H1 (cell line): ENCODE measurements around the gene INHBA. TPM values are rescaled to one million over a fixed set of nuclear protein-coding genes. Genes with fewer than 3 reads are reported as not detected.

ENCODE experiments used
- CTCF ChIP-seq, 3 experiments: IDR thresholded peaks; 1 replicate in 2 of 3; 2 replicates in 1 of 3; pipeline versions ENCODE4 v1.5.1 to v1.6.1; 2011; ENCODE audit warnings: low read length in 3 of 3, mild to moderate bottlenecking in 3 of 3, inconsistent platforms in 2 of 3, low read depth in 1 of 3, moderate library complexity in 1 of 3; ENCODE audit not compliant: insufficient read depth in 1 of 3; ENCODE audit errors: control extremely low read depth in 1 of 3
- NRF1 ChIP-seq: IDR thresholded peaks from 2 replicates; pipeline ENCODE4 v1.6.1; 2011; ENCODE audit warnings: mild to moderate bottlenecking, low read depth, low read length, improper control_type of control experiment
- polyA plus RNA-seq, 7 experiments: library from polyadenylated mRNA; depleted of rRNA in 3 of 7; stranded (reverse) in 5 of 7; unstranded in 2 of 7; fragments of >200 nt in 5 of 7; fragments of 200-250 nt in 2 of 7; gene quantifications; 1 replicate in 5 of 7; 2 replicates in 1 of 7; 4 replicates in 1 of 7; pipeline versions ENCODE4 v1.2.1 to v1.2.3, GENCODE V29; 2011 to 2013; ENCODE audit warnings: missing spikeins in 2 of 7, mixed read lengths in 2 of 7
- total RNA-seq: library from RNA; stranded (reverse); fragmentation: NEBNext Ultra II Directional; extraction: Animal tissue kit (Norgen Biotek cat#: 25700); gene quantifications from 2 replicates; pipeline ENCODE4 v1.2.1, GENCODE V29; 2021

Gene INHBA
- total and polyA plus RNA-seq, 2 of the 8 experiments (the other 6 are each of a cell fraction or from before 2014, with no cell fraction given) = 1.1 to 2.7 TPM

DNA sequence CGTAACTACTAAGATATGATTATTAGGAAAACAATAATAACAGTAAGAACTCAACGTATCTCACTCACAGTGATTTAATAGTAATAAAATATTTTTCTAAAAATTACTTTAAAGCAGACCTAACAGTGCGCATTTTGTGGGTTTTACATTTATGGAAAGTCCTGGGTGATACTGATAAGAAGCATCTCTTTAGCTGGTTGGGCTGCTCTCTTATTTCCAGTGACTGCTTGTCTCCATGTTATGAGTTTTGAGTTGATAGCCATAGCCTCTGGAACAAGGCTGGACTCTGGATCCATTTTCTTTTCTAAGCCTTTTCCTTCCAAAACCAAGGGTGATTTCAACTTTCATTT, 29.5 kb upstream of the INHBA start (continued):
- TF ChIP-seq CTCF (IDR thresholded peaks at IDR 0.05; ENCODE audit: control extremely low read depth in 1 of 3, insufficient read depth in 1 of 3, low read depth in 1 of 3, low read length in 3 of 3) (no peak), NRF1 (no peak)
